HG03045 (cell line): ENCODE measurements around the gene SOAT2.
"Not testable (repeated sequence)": the region's sequence is repeated elsewhere in the genome, so short reads cannot be mapped to it uniquely, and the experiment has no call there.

Experiments
- ATAC-seq: cut with Tn5 transposase; IDR thresholded peaks from one replicate; pipeline ENCODE4 v1.9.1; 2021; ENCODE audit warnings: mild to moderate bottlenecking, moderate library complexity; ENCODE audit not compliant: unreplicated experiment

Gene SOAT2

GRCh38 chr12:53079226-53080117 lies 23.8 kb upstream of the SOAT2 start, which contains the start of gene SPRYD3:
Gene SPRYD3, minus strand, starts transcription at chr12:53079390. Its CDS starts 57 bp downstream, at chr12:53079333.
- ATAC-seq = peak; percentile 97

DNA sequence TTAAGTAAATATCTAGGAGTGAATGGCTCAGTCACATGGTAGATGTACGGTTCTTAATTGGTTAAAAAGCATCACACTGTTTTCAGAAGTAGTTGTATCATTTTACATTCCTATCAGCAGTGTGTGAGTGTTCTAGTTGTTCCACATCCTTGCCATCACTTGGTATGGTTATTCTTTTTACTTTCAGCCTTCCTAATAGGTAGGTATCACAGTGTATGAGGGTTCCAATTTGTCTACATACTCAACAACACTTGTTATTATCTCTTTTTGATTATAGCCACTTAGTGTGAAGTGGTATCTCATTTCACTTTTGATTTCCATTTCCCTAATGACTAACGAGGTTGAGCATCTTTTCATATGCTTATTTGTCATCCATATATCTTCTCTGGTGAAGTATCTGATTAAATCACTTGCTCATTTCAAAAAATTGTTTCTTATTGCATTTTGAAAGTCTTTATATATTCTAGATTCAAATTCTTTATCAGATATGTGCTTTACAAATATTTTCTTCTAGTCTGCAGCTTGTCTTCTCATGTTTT lies 20.6 kb upstream of the SOAT2 start:
- ATAC-seq = no peak

GRCh38 chr12:53086361-53086760 lies 16.9 kb upstream of the SOAT2 start:
- ATAC-seq = no peak

DNA sequence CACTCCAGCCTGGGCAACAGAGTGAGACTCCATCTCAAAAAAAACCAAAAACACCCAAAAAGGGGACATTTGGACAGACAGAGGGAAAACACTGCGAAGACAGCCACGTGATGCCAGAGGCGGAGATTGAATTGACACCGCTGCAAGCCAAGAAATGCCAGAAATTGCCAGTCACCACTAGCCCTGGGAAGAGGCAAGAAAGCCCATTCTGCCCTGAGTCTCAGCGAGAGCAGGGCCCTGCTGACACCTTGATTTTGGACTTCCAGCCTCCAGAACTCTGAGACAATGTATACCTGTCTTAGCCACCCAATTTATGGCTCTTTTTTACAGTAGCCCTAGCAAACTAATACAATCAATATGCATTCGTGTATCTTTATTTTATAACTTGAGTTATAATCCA lies 13.2 kb upstream of the SOAT2 start:
- ATAC-seq = no peak

DNA sequence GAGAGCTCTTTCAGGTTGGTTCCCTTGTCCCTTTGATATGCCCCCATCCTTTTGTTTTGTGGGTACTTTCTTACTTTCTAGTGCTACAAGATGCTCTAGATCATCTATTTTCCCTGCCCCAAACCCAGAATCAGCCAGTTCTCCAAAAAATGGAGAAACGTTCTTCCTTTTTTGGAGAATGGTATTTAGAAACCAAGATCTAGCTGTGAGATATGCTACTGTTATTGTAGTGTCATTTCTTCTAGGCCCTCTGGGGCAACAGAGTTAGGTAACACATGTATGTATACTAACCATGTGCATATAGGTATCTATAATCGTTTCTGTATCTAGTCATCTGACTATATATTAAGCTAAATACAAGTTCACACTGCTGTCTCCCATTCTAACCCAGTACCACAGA lies 12.7 kb upstream of the SOAT2 start:
- no peak for ATAC-seq

GRCh38 chr12:53091756-53092155 lies 11.5 kb upstream of the SOAT2 start:
- no peak for ATAC-seq

GRCh38 chr12:53093777-53094393 lies 9.4 kb upstream of the SOAT2 start:
- no peak for ATAC-seq

DNA sequence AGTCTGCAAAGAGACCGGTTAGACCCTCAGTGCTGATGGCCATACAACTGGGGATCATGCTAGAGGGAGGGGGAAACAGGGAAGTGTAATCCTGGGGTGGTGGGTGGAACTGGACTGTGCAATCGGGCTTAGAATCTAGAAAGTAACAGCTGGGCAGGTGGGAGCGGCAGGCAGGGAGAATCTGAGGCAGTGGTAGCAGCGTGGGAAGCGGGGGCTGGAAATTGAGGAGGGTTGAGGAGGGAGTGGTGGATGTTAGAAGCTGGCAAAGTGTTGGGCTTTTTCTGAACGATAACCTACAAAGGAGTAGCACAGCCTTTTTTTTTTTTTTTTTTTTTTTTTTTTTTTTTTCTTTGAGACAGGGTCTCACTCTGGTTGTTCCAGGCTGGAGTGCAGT lies 8.9 kb upstream of the SOAT2 start:
- ATAC-seq = no peak

DNA sequence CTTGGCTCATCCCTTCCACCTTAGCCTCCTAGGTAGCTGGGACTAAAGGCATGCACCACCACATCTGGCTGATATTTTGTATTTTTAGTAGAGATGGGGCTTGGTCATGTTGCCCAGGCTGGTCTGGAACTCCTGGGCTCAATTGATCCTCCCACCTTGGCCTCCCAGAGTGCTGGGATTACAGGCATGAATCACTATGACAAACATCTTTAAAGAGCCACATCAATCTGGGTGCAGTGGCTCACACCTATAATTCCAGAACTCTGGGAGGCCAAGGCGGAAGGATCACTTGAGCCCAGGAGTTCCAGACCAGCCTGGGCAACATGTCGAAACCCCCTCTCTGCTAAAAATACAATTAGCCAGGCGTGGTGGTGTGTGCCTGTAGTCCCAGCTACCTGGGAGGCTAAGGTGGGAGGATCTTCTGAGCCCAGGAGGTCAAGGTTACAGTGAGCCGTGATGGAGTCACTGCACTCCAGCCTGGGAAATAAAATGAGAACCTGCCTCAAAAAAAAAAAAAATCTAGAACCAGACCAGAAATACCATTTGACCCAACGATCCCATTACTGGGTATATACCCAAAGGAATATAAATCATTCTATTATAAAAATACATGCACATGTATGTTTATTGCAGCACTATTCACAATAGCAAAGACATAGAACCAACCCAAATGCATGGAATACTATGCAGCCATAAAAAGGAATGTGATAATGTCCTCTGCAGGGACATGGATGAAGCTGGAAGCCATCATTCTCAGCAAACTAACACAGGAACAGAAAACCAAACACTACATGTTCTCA lies 8.3 kb upstream of the SOAT2 start:
- ATAC-seq = not testable (repeated sequence)

- not testable (repeated sequence) for ATAC-seq
Observed at GRCh38 chr12:53095596-53095895, 7.7 kb upstream of the SOAT2 start.

DNA sequence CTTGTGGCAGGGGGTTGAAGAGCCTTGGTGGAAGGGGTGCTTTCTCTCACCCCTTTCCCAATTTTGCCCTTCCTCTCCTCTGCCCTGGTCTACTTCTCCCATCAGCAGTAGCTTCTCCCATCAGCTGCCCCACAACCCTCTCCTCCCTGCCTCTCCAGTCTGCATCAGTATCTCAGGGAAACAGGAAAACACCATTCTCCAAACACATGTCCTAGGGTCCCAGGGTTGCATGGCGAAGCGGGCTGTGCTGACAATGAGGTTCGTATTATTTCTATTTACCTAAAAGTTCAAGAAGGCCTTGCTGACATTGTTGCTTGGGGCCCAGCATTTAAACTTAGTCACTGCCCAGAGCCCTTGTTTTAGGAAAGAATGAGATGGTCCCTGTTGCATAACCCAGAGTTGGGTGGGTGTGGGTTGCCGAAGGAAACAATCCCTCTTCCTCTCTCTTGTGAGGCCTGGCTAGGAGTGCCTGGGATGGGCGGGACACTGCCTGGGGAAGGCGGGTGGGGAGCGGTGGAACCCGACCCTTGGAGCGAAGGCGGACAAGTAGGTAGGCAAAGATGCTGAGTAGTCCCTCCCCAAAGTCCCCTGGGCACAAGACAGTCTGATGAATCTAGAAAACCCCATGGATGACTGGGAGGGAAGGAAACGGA lies 7.1 kb upstream of the SOAT2 start:
- no peak for ATAC-seq

DNA sequence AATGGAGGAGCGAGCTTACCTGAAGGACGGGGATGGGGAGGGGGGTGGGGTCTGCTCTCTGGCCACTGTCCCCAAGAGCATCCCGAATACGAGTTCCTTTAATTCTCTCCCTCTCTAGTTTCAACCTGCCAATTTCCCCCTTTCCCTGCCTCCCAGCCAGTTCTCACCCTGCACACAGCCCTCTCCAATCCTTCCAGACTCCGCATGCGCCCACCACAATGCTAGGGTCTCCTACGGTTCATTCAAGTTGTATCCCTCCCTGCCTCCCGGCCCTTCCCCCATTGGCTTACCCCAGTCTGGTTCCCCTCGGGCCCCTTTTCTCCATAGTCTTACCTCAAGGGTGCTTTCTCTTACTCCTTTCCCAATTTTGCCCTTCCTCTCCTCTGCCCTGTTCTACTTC lies 6.5 kb upstream of the SOAT2 start:
- ATAC-seq = no peak

DNA sequence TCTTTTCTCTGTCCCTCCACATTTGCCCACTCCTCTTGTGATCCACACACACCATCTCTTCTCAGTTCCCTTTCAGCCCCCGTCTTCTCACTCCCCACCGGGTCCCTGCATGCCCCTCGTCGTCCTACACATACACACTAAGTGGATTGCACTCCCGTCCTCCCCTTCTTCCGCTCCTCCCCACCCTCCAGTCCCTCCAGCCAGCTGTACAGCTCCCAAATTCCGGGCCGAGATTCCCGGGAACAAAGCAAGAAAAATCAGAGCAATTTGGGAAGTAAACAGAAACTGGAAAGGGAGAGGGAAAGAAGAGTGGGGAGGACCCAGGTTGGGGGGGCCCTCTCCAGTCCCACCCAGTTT lies 6.1 kb upstream of the SOAT2 start:
- ATAC-seq = no peak

DNA sequence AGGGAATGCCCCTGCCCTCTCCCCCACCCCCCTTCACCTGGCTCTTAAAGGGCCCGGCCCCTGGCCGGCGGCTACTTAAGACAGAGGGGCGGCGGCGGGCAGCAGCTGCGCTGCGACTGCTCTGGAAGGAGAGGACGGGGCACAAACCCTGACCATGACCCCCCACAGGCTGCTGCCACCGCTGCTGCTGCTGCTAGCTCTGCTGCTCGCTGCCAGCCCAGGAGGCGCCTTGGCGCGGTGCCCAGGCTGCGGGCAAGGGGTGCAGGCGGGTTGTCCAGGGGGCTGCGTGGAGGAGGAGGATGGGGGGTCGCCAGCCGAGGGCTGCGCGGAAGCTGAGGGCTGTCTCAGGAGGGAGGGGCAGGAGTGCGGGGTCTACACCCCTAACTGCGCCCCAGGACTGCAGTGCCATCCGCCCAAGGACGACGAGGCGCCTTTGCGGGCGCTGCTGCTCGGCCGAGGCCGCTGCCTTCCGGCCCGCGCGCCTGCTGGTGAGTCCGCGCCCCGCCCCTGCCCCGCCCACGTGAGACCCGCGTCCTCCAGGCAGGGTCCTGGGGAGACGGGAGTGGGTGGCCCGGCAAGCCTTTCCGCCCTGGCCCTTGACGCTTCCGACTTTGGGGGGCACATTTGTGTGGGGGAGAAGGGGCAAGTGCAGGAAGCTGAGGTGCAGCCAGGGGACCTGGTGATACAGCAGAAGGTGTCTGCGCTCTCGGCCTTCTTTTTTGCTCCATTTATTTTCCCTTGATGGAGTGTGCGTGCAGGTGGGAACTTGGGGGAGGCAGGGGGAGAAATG lies 5.5 kb upstream of the SOAT2 start, which contains the start of gene IGFBP6:
IGFBP6 (plus strand) TSS at position 104 of the 790 bp plus-strand sequence; CDS start at position 155, 51 bp downstream.
- ATAC-seq = no peak

DNA sequence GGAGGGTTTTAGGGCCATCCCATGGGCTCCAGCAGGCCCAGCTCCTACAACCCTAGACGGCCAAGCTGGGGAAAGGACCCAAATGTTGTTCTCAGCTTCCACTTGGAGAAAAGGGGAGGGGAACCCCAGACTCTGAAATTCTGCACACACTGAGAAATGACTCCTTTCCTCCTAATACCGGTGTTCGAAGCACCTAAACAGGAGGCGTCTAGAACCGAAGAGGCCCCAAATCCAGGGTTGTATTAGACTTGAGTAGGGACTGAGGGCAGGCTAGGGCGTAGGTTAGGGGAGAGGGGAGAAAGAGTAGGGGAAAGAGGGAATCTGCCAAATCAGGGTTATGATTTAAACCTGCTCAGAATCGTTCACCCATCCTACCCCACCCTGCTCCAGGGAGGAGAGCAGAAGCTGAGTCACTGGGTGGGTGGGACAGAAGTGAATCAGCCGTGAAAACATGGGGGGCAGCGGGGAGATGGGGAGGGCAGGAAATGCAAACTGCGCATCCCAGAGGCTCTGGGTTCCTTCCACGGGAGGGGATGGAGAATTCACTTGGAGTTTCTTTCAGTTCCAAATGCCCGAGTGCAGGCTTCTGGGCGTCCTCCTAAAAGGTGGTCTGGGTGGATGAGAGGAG lies 4.8 kb upstream of the SOAT2 start:
- ATAC-seq = no peak

DNA sequence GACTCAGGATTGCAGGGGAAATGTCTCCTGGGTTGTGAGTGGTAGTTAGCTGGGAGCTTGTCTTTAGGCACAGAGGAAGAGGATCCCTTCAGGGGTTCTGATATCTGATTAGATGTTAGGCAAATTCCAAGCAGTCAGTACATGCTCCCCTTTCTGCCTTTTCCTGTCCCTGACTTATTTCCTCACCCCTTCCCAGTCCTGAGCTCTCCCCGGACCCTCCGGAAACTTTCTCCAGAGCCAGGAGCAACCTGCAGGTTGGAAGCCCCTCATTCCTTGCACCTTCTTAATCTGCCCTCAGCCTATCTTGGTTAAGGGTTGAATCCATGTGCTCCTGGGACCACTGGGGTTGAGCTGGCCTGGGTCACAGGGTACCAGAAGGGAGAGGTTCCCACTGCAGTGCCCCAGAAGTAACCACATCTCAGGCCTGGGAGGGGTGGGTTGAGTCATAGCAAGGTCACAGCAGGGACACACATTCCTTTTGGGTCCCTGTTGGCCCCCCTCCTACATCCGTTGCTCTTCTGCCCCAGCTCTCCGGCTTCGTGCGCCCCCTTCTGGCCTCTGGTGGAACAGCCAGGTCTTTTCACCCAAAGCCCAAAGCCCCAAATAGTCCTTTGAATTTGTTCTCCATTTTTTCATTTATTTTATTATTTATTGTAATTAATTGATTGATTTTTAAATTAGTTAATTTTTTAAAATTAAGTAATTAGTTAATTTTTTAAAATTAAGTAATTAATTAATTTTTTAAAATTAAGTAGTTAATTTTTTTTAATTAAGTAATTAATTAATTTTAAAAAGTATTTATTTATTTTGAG lies 4.0 kb upstream of the SOAT2 start:
- no peak for ATAC-seq

- ATAC-seq = no peak
Observed at GRCh38 chr12:53100466-53101151, 2.7 kb upstream of the SOAT2 start.

- ATAC-seq = no peak
Observed at GRCh38 chr12:53101266-53101665, 2.0 kb upstream of the SOAT2 start.
